Uterus (tissue), 2 donors: Measurements from ENCODE around the gene PPT1.

Experiments used
- CTCF ChIP-seq, 4 experiments: fragments of 200-600 bp in 2 of 4; fragments of 450-650 bp in 2 of 4; sonication (generic) in 2 of 4; IDR thresholded peaks; one replicate each; pipeline ENCODE4 v1.5.1; 2016 to 2019; ENCODE audit warnings: antibody characterized with exemption in 4 of 4, mild to moderate bottlenecking in 2 of 4, moderate library complexity in 1 of 4
- POLR2A ChIP-seq, 2 donors: fragments of 450-650 bp; IDR thresholded peaks; one replicate each; pipeline ENCODE4 v1.6.1; 2016; ENCODE audit warnings: antibody characterized with exemption in 2 of 2, mild to moderate bottlenecking in 1 of 2, moderate library complexity in 1 of 2

GRCh38 chr1:40036574-40036973 lies 60.5 kb downstream of the PPT1 start:
- TF ChIP-seq CTCF (IDR thresholded peaks at IDR 0.05), result no peak
- no peak for TF ChIP-seq POLR2A (IDR thresholded peaks at IDR 0.05)
